Calu3 (cell line): ENCODE results near the gene NOP10. TPM values are rescaled to one million over a fixed set of nuclear protein-coding genes. Genes with fewer than 3 reads are reported as not detected.

Experiments used
- BruUV-seq: library from RNA; stranded (reverse); fragments of 400-500 nt; replicated peaks from 2 replicates; lab custom pipeline; 2021; lab: Mats Ljungman, UMichigan
- CTCF ChIA-PET: fragments of 300-600 bp; sonication (Branson Sonifier 250); formaldehyde crosslinking; loops from one replicate; lab custom pipeline; 2022; ENCODE audit warnings: antibody characterized with exemption; lab: Charles Lee
- DNase-seq: peaks from one replicate; pipeline ENCODE4 v3.0.0; 2022
- H3K27ac Mint-ChIP-seq: one replicate; pipeline ENCODE4 v1.8.0; 2022; ENCODE audit warnings: mixed read lengths; ENCODE audit not compliant: unreplicated experiment
- H3K27me3 Mint-ChIP-seq: one replicate; pipeline ENCODE4 v1.8.0; 2022; ENCODE audit warnings: mixed read lengths; ENCODE audit not compliant: unreplicated experiment
- H3K36me3 Mint-ChIP-seq: one replicate; pipeline ENCODE4 v1.8.0; 2022; ENCODE audit warnings: mild to moderate bottlenecking, moderate library complexity, mixed read lengths; ENCODE audit not compliant: insufficient read depth, unreplicated experiment
- H3K4me1 Mint-ChIP-seq: one replicate; pipeline ENCODE4 v1.8.0; 2022; ENCODE audit warnings: mild to moderate bottlenecking, low read depth, mixed read lengths; ENCODE audit not compliant: unreplicated experiment
- H3K4me3 Mint-ChIP-seq: one replicate; pipeline ENCODE4 v1.8.0; 2022; ENCODE audit warnings: mild to moderate bottlenecking, low read depth, moderate library complexity, mixed read lengths; ENCODE audit not compliant: unreplicated experiment
- H3K9me3 Mint-ChIP-seq: one replicate; pipeline ENCODE4 v1.8.0; 2022; ENCODE audit warnings: low read depth, mixed read lengths; ENCODE audit not compliant: unreplicated experiment
- CTCF ChIP-seq: fragments of 200-600 bp; IDR thresholded peaks from one replicate; pipeline ENCODE4 v1.8.0; 2022; ENCODE audit warnings: antibody characterized with exemption; ENCODE audit not compliant: unreplicated experiment
- intact Hi-C: fragments of 100-400 bp; cut with micrococcal nuclease; formaldehyde crosslinking; loops from one replicate; pipeline ENCODE4 v1.10.0; 2022; ENCODE audit not compliant: unreplicated experiment
- total RNA-seq: library from RNA; stranded (reverse); gene quantifications from 2 replicates; pipeline ENCODE4 v1.2.3, GENCODE V29; 2022

NOP10 gene
- total RNA-seq, 1 experiment from 2014 or later, result 46.0 TPM

- TF ChIP-seq CTCF, result no peak
- BruUV-seq, result no TSS peak
- CTCF ChIA-PET, result interaction anchor here (1.3 kb wide), 1 partner anchor 16 kb away, joined by 8 read pairs; the partner anchor contains the start of genes NOP10 and NUTM1
- Mint-ChIP-seq H3K27me3 (no peaks in the 10 kb centered on the region), H3K4me1 (peaks cover 34% of the 10 kb centered on the region), H3K36me3 (peaks cover 21% of the 10 kb centered on the region), H3K4me3 (no peak overlapping the region), H3K9me3 (no peaks in the 10 kb centered on the region), H3K27ac (no peak overlapping the region)
- no peak for DNase-seq
- intact Hi-C loops, result no loop called here
These were observed 16.5 kb upstream of the NOP10 start for GRCh38 chr15:34359416-34359815.

GRCh38 chr15:34358948-34359347, 16.0 kb upstream of the NOP10 start:
- CTCF ChIA-PET, result no interaction called here
- Mint-ChIP-seq H3K27me3 (no peaks in the 10 kb centered on the region), H3K4me3 (no peak overlapping the region), H3K4me1 (peaks cover 34% of the 10 kb centered on the region), H3K36me3 (peaks cover 21% of the 10 kb centered on the region), H3K9me3 (no peaks in the 10 kb centered on the region), H3K27ac (no peak overlapping the region)
- no peak for DNase-seq
- intact Hi-C loops, result no loop called here
- no peak for TF ChIP-seq CTCF
- BruUV-seq, result no TSS peak

- no peak for TF ChIP-seq CTCF
- BruUV-seq, result no TSS peak
- Mint-ChIP-seq H3K27me3 (no peaks in the 10 kb centered on the region), H3K9me3 (no peaks in the 10 kb centered on the region), H3K36me3 (peaks cover 21% of the 10 kb centered on the region), H3K4me3 (no peak overlapping the region), H3K4me1 (peaks cover 34% of the 10 kb centered on the region), H3K27ac (no peak overlapping the region)
- CTCF ChIA-PET, result no interaction called here
- intact Hi-C loops, result no loop called here
- no peak for DNase-seq
These were observed 15.4 kb upstream of the NOP10 start for GRCh38 chr15:34358367-34358766.

- Mint-ChIP-seq H3K9me3 (no peaks in the 10 kb centered on the region), H3K27me3 (no peaks in the 10 kb centered on the region), H3K27ac (no peak overlapping the region), H3K4me1 (peaks cover 29% of the 10 kb centered on the region), H3K36me3 (peaks cover 17% of the 10 kb centered on the region), H3K4me3 (no peak overlapping the region)
- intact Hi-C loops, result no loop called here
- TF ChIP-seq CTCF, result no peak
- no TSS peak for BruUV-seq
- CTCF ChIA-PET, result no interaction called here
- DNase-seq, result no peak
These were observed 14.7 kb upstream of the NOP10 start for GRCh38 chr15:34357653-34358052.
